GM12878 (cell line): Measurements from ENCODE around the gene SF3A1. TPM values are rescaled to one million over a fixed set of nuclear protein-coding genes. Genes with fewer than 3 reads are reported as not detected.

Experiments
- BHLHE40 ChIP-seq, 2 experiments: fragments of 450-650 bp in 1 of 2; IDR thresholded peaks; 2 replicates each; pipeline ENCODE4 v1.6.1; 2011 to 2017; ENCODE audit warnings: low read depth in 2 of 2, borderline replicate concordance in 1 of 2, improper control_type of control experiment in 1 of 2, low read length in 1 of 2, mild to moderate bottlenecking in 1 of 2
- CBX5 ChIP-seq: sonication (generic); IDR thresholded peaks from 2 replicates; pipeline ENCODE4 v1.6.1; 2016; ENCODE audit warnings: low read depth, moderate library complexity, mild to moderate bottlenecking, inconsistent platforms
- HDAC6 ChIP-seq: fragments of 200-600 bp; sonication (generic); IDR thresholded peaks from one replicate; pipeline ENCODE4 v1.8.0; 2017; ENCODE audit warnings: antibody characterized with exemption; ENCODE audit not compliant: unreplicated experiment
- polyA plus RNA-seq, 11 experiments: library from polyadenylated mRNA; depleted of rRNA in 4 of 11; unstranded in 6 of 11; stranded (reverse) in 5 of 11; fragments of >200 nt; fragmentation: Nextera tagmentation in 4 of 11; fragmentation: Illumina TruSeq in 1 of 11; extraction: Ambion mirVana in 4 of 11; extraction: Trizol in 1 of 11; gene quantifications; 1 replicate in 1 of 11; 2 replicates in 10 of 11; pipeline versions ENCODE4 v1.2.1 to v1.2.3, GENCODE V29; 2011 to 2016; ENCODE audit warnings: inconsistent platforms in 2 of 11, missing spikeins in 2 of 11, low read depth in 1 of 11
- total RNA-seq, 4 experiments: library from RNA; depleted of rRNA in 3 of 4; stranded (reverse); fragments of >200 nt in 3 of 4; fragmentation: Illumina TruSeq in 1 of 4; extraction: Trizol in 1 of 4; gene quantifications; 2 replicates each; pipeline versions ENCODE4 v1.2.1 to v1.2.3, GENCODE V29; 2013 to 2021
- TF ChIP-seq, protein P1 (sequence below): IDR thresholded peaks from 2 replicates; pipeline ENCODE4 v1.6.1; 2011; ENCODE audit warnings: borderline replicate concordance, low read depth, mild to moderate bottlenecking, moderate library complexity, low read length; ENCODE audit not compliant: insufficient read depth, poor library complexity, severe bottlenecking
- TF ChIP-seq, protein P2 (sequence below): fragments of 450-650 bp; IDR thresholded peaks from 2 replicates; pipeline ENCODE4 v1.6.1; 2017; ENCODE audit warnings: borderline replicate concordance
- TF ChIP-seq, protein P3 (sequence below): IDR thresholded peaks from 2 replicates; pipeline ENCODE4 v1.6.1; 2012; ENCODE audit warnings: mild to moderate bottlenecking, low read depth, low read length

SF3A1 gene
- total and polyA plus RNA-seq, 10 of the 15 experiments (the other 5 are each of a cell fraction or from before 2014, with no cell fraction given) = 10.4 to 239 (median 46.0) TPM

DNA sequence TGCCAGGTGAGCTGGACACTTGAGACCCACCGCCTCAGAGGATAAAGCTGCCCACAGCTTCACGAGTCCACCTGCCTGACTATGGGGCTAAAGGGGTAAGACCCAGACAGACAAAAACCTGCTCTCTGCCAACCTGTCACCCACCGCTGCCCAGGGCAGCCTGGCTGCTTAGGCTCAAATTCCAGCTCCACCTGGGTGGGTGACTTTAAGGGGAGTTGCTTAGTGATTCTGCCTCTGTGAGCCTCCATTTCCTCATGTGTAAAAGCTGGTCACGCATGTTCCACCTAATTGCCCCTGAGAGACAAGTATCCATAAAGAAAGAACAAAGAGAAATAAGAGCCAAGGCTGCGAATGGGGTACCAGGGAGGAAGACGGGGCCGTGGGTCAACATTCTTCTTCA is 63.7 kb downstream of the SF3A1 start (continued):
- TF ChIP-seq, protein P1, sequence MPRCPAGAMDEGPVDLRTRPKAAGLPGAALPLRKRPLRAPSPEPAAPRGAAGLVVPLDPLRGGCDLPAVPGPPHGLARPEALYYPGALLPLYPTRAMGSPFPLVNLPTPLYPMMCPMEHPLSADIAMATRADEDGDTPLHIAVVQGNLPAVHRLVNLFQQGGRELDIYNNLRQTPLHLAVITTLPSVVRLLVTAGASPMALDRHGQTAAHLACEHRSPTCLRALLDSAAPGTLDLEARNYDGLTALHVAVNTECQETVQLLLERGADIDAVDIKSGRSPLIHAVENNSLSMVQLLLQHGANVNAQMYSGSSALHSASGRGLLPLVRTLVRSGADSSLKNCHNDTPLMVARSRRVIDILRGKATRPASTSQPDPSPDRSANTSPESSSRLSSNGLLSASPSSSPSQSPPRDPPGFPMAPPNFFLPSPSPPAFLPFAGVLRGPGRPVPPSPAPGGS = no peak
- TF ChIP-seq HDAC6 (no peak), CBX5 (no peak), BHLHE40 (IDR thresholded peaks at IDR 0.05; ENCODE audit: borderline replicate concordance in 1 of 2, low read depth in 2 of 2, low read length in 1 of 2) (no peak)
- TF ChIP-seq, protein P2, sequence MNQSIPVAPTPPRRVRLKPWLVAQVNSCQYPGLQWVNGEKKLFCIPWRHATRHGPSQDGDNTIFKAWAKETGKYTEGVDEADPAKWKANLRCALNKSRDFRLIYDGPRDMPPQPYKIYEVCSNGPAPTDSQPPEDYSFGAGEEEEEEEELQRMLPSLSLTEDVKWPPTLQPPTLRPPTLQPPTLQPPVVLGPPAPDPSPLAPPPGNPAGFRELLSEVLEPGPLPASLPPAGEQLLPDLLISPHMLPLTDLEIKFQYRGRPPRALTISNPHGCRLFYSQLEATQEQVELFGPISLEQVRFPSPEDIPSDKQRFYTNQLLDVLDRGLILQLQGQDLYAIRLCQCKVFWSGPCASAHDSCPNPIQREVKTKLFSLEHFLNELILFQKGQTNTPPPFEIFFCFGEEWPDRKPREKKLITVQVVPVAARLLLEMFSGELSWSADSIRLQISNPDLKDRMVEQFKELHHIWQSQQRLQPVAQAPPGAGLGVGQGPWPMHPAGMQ = no peak
- TF ChIP-seq, protein P3, sequence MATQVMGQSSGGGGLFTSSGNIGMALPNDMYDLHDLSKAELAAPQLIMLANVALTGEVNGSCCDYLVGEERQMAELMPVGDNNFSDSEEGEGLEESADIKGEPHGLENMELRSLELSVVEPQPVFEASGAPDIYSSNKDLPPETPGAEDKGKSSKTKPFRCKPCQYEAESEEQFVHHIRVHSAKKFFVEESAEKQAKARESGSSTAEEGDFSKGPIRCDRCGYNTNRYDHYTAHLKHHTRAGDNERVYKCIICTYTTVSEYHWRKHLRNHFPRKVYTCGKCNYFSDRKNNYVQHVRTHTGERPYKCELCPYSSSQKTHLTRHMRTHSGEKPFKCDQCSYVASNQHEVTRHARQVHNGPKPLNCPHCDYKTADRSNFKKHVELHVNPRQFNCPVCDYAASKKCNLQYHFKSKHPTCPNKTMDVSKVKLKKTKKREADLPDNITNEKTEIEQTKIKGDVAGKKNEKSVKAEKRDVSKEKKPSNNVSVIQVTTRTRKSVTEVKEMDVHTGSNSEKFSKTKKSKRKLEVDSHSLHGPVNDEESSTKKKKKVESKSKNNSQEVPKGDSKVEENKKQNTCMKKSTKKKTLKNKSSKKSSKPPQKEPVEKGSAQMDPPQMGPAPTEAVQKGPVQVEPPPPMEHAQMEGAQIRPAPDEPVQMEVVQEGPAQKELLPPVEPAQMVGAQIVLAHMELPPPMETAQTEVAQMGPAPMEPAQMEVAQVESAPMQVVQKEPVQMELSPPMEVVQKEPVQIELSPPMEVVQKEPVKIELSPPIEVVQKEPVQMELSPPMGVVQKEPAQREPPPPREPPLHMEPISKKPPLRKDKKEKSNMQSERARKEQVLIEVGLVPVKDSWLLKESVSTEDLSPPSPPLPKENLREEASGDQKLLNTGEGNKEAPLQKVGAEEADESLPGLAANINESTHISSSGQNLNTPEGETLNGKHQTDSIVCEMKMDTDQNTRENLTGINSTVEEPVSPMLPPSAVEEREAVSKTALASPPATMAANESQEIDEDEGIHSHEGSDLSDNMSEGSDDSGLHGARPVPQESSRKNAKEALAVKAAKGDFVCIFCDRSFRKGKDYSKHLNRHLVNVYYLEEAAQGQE = no peak
